ENCODE measurements around the gene GNS.

GNS gene

GRCh38 chr12:64672925-64673409 lies 86.2 kb downstream of the GNS start:
- H3K4me3 ChIP-seq (ENCODE audit: low read length) = no peak overlapping the region
- no peak for TF ChIP-seq ZNF274 (IDR thresholded peaks at IDR 0.05; ENCODE audit: low read depth, low read length)

- no peak overlapping the region for H3K4me3 ChIP-seq (ENCODE audit: low read length)
- no peak for TF ChIP-seq ZNF274 (IDR thresholded peaks at IDR 0.05; ENCODE audit: low read depth, low read length)
These were observed 87.5 kb downstream of the GNS start for GRCh38 chr12:64671681-64672080.

- TF ChIP-seq ZNF274 (IDR thresholded peaks at IDR 0.05; ENCODE audit: low read depth, low read length) = no peak
- no peak overlapping the region for H3K4me3 ChIP-seq (ENCODE audit: low read length)
These were observed 88.1 kb downstream of the GNS start for GRCh38 chr12:64670919-64671639.

- H3K4me3 ChIP-seq (ENCODE audit: low read length) = peak overlapping the region; percentile 64; the same call in 1 of the 2 replicates
- no peak for TF ChIP-seq ZNF274 (IDR thresholded peaks at IDR 0.05; ENCODE audit: low read depth, low read length)
These were observed 89.2 kb downstream of the GNS start for GRCh38 chr12:64670019-64670418.

GRCh38 chr12:64669270-64669842 lies 89.8 kb downstream of the GNS start:
- peak overlapping the region; percentile 64; the same call in 1 of the 2 replicates for H3K4me3 ChIP-seq (ENCODE audit: low read length)
- TF ChIP-seq ZNF274 (IDR thresholded peaks at IDR 0.05; ENCODE audit: low read depth, low read length) = no peak

GRCh38 chr12:64667793-64668192 lies 91.4 kb downstream of the GNS start:
- H3K4me3 ChIP-seq (ENCODE audit: low read length) = no peak overlapping the region
- no peak for TF ChIP-seq ZNF274 (IDR thresholded peaks at IDR 0.05; ENCODE audit: low read depth, low read length)

GRCh38 chr12:64666054-64666914 lies 92.9 kb downstream of the GNS start:
- peak overlapping the region; percentile 63; the same call in 1 of the 2 replicates for H3K4me3 ChIP-seq (ENCODE audit: low read length)
- TF ChIP-seq ZNF274 (IDR thresholded peaks at IDR 0.05; ENCODE audit: low read depth, low read length) = no peak

GRCh38 chr12:64665514-64665913 lies 93.7 kb downstream of the GNS start:
- no peak for TF ChIP-seq ZNF274 (IDR thresholded peaks at IDR 0.05; ENCODE audit: low read depth, low read length)
- H3K4me3 ChIP-seq (ENCODE audit: low read length) = peak overlapping the region; percentile 53; the same call in 1 of the 2 replicates
